Measurements from ENCODE around the gene RTTN.

DNA sequence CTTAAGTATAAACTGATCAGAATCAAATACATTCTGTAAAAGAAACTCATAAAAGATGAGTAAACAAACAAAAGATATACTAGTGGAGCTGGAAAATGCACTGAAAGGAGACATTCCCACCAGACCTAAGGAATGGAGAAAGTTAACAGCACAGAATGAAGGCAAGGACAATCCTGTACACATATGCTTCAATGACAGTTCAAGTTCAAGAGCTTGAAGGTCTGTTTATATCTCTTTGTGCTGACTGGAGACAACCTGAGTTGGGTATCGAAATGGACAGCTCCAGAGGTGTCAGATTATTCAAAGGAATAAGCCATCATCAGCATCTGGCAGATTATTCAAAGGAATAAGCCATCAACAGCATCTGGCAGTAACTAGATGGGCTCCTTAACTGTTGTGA is 184.0 kb downstream of the RTTN start:
- TF ChIP-seq, protein P1, sequence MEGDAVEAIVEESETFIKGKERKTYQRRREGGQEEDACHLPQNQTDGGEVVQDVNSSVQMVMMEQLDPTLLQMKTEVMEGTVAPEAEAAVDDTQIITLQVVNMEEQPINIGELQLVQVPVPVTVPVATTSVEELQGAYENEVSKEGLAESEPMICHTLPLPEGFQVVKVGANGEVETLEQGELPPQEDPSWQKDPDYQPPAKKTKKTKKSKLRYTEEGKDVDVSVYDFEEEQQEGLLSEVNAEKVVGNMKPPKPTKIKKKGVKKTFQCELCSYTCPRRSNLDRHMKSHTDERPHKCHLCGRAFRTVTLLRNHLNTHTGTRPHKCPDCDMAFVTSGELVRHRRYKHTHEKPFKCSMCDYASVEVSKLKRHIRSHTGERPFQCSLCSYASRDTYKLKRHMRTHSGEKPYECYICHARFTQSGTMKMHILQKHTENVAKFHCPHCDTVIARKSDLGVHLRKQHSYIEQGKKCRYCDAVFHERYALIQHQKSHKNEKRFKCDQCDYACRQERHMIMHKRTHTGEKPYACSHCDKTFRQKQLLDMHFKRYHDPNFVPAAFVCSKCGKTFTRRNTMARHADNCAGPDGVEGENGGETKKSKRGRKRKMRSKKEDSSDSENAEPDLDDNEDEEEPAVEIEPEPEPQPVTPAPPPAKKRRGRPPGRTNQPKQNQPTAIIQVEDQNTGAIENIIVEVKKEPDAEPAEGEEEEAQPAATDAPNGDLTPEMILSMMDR (IDR thresholded peaks at IDR 0.05; ENCODE audit: low read length), result no peak
- TF ChIP-seq EZH2phosphoT487 (IDR thresholded peaks at IDR 0.05; ENCODE audit: low read length) (no peak), EZH2 (optimal IDR thresholded peaks at IDR 0.05; ENCODE audit: low read depth, low read length) (no peak)
